Trophoblast cell (in vitro differentiated cells and primary cell): ENCODE measurements around the gene DNMBP.

Source experiments
- DNase-seq, 2 donors: peaks; one replicate each; pipeline ENCODE4 v3.0.0-alpha.2; 2016
- H2AFZ ChIP-seq: 2 replicates; pipeline ENCODE4 v1.6.1; 2013; ENCODE audit warnings: low read length, moderate library complexity, mild to moderate bottlenecking; ENCODE audit not compliant: insufficient read depth, poor library complexity
- H2AK5ac ChIP-seq: 2 replicates; pipeline ENCODE4 v1.6.1; 2013; ENCODE audit warnings: mild to moderate bottlenecking, low read length
- H2BK120ac ChIP-seq: 2 replicates; pipeline ENCODE4 v1.6.1; 2013; ENCODE audit warnings: low read length, mild to moderate bottlenecking, moderate library complexity; ENCODE audit not compliant: insufficient read depth, poor library complexity
- H2BK12ac ChIP-seq: 2 replicates; pipeline ENCODE4 v1.6.1; 2013; ENCODE audit warnings: mild to moderate bottlenecking, low read length, moderate library complexity
- H2BK5ac ChIP-seq: 2 replicates; pipeline ENCODE4 v1.6.1; 2013; ENCODE audit warnings: low read length, low read depth, moderate library complexity, mild to moderate bottlenecking; ENCODE audit not compliant: poor library complexity
- H3K14ac ChIP-seq: 2 replicates; pipeline ENCODE4 v1.6.1; 2013; ENCODE audit warnings: mild to moderate bottlenecking, low read length
- H3K18ac ChIP-seq: 2 replicates; pipeline ENCODE4 v1.6.1; 2013; ENCODE audit warnings: mild to moderate bottlenecking, low read length
- H3K23ac ChIP-seq: 2 replicates; pipeline ENCODE4 v1.6.1; 2013; ENCODE audit warnings: low read length
- H3K27ac ChIP-seq: 2 replicates; pipeline ENCODE4 v1.5.1; 2013; ENCODE audit warnings: low read depth, mild to moderate bottlenecking, inconsistent platforms, low read length, moderate library complexity
- H3K27me3 ChIP-seq: 2 replicates; pipeline ENCODE4 v1.6.1; 2013; ENCODE audit warnings: inconsistent platforms, mild to moderate bottlenecking, low read length, moderate library complexity; ENCODE audit not compliant: insufficient read depth
- H3K36me3 ChIP-seq, 2 experiments: 1 replicate in 1 of 2; 2 replicates in 1 of 2; pipeline ENCODE4 v1.6.1; 2013; ENCODE audit warnings: low read length in 2 of 2, mild to moderate bottlenecking in 2 of 2, moderate library complexity in 1 of 2; ENCODE audit not compliant: insufficient read depth in 2 of 2, control insufficient read depth in 1 of 2
- H3K4ac ChIP-seq: 2 replicates; pipeline ENCODE4 v1.6.1; 2013; ENCODE audit warnings: low read depth, mild to moderate bottlenecking, low read length, moderate library complexity
- H3K4me1 ChIP-seq, 2 experiments: 1 replicate in 1 of 2; 2 replicates in 1 of 2; pipeline ENCODE4 v1.6.1; 2013; ENCODE audit warnings: low read length in 2 of 2, mild to moderate bottlenecking in 2 of 2, moderate library complexity in 1 of 2; ENCODE audit not compliant: insufficient read depth in 2 of 2, control insufficient read depth in 1 of 2
- H3K4me2 ChIP-seq: 2 replicates; pipeline ENCODE4 v1.6.1; 2013; ENCODE audit warnings: inconsistent platforms, mild to moderate bottlenecking, low read length, moderate library complexity
- H3K4me3 ChIP-seq: 2 replicates; pipeline ENCODE4 v1.5.1; 2013; ENCODE audit warnings: mild to moderate bottlenecking, low read depth, low read length, inconsistent platforms
- H3K79me1 ChIP-seq: one replicate; pipeline ENCODE4 v1.6.1; 2013; ENCODE audit warnings: low read length
- H3K79me2 ChIP-seq: 2 replicates; pipeline ENCODE4 v1.6.1; 2013; ENCODE audit warnings: low read length, mild to moderate bottlenecking; ENCODE audit not compliant: control insufficient read depth, insufficient read depth, poor library complexity
- H3K9ac ChIP-seq: 2 replicates; pipeline ENCODE4 v1.6.1; 2013; ENCODE audit warnings: mild to moderate bottlenecking, low read length
- H3K9me3 ChIP-seq: 2 replicates; pipeline ENCODE4 v1.6.1; 2013; ENCODE audit warnings: low read depth, mild to moderate bottlenecking, control low read depth, inconsistent platforms, low read length; ENCODE audit not compliant: insufficient read depth
- H4K12ac ChIP-seq: 2 replicates; pipeline ENCODE4 v1.6.1; 2013; ENCODE audit warnings: low read depth, mild to moderate bottlenecking, low read length, moderate library complexity
- H4K8ac ChIP-seq: 2 replicates; pipeline ENCODE4 v1.6.1; 2013; ENCODE audit warnings: low read depth, mild to moderate bottlenecking, low read length, moderate library complexity
- H4K91ac ChIP-seq: one replicate; pipeline ENCODE4 v1.6.1; 2013; ENCODE audit warnings: low read depth, mild to moderate bottlenecking, low read length, moderate library complexity
- WGBS: extraction: QIAGEN DNeasy Blood & Tissue Kit; methylation state at CpG from one replicate; pipeline ENCODE4 v1.1.7; 2013; ENCODE audit warnings: missing lambda C conversion rate; ENCODE audit not compliant: insufficient read length, insufficient coverage; ENCODE audit errors: extremely low coverage; 5-methylcytosine and 5-hydroxymethylcytosine counted together

Gene DNMBP

GRCh38 chr10:100046021-100046486 is 36.3 kb upstream of the DNMBP start:
- no peak overlapping the region for H3K18ac ChIP-seq
- no peak overlapping the region for H2AK5ac ChIP-seq
- no peaks in the 10 kb centered on the region for H3K79me2 ChIP-seq
- H3K9me3 ChIP-seq: no peaks in the 10 kb centered on the region
- no peak overlapping the region for H3K4me2 ChIP-seq
- H3K36me3 ChIP-seq: no peaks in the 10 kb centered on the region
- no peak overlapping the region for H2BK5ac ChIP-seq
- H3K4ac ChIP-seq: no peak overlapping the region
- H3K14ac ChIP-seq: no peak overlapping the region
- H3K27me3 ChIP-seq: no peaks in the 10 kb centered on the region
- no peak overlapping the region for H4K91ac ChIP-seq
- peaks cover 3 to 11% of the 10 kb centered on the region in 2 experiments for H3K4me1 ChIP-seq
- H3K79me1 ChIP-seq: peaks cover 3% of the 10 kb centered on the region
- H3K4me3 ChIP-seq: no peak overlapping the region
- H2BK120ac ChIP-seq: no peak overlapping the region
- H2BK12ac ChIP-seq: peak overlapping the region; percentile 97
- H3K27ac ChIP-seq: no peak overlapping the region
- peak overlapping the region; percentile 81 for H2AFZ ChIP-seq
- H3K9ac ChIP-seq: no peak overlapping the region
- H3K23ac ChIP-seq: no peak overlapping the region
- peak overlapping the region; percentile 79 for H4K8ac ChIP-seq
- peak; percentile 74 to 92 for DNase-seq
- H4K12ac ChIP-seq: no peak overlapping the region
- no CpG with 5 or more reads among the region's 7 CpGs for WGBS

- Histone ChIP-seq H3K27me3 (no peaks in the 10 kb centered on the region), H3K4me2 (no peak overlapping the region), H4K8ac (no peak overlapping the region), H3K23ac (no peak overlapping the region), H2BK120ac (no peak overlapping the region), H3K4ac (no peak overlapping the region), H3K18ac (no peak overlapping the region), H3K4me1 (peaks cover 3 to 11% of the 10 kb centered on the region in 2 experiments), H3K36me3 (no peaks in the 10 kb centered on the region), H2BK12ac (no peak overlapping the region), H3K14ac (no peak overlapping the region), H3K9ac (no peak overlapping the region), H2BK5ac (no peak overlapping the region), H2AFZ (no peak overlapping the region), H2AK5ac (no peak overlapping the region), H3K27ac (no peak overlapping the region), H4K12ac (no peak overlapping the region), H3K79me2 (no peaks in the 10 kb centered on the region), H3K9me3 (no peaks in the 10 kb centered on the region), H3K4me3 (no peak overlapping the region), H4K91ac (no peak overlapping the region), H3K79me1 (peaks cover 3% of the 10 kb centered on the region)
- DNase-seq: no peak
- WGBS: no CpG with 5 or more reads among the region's 2 CpGs
Measured at GRCh38 chr10:100045592-100045991, 35.8 kb upstream of the DNMBP start.

- no CpG with 5 or more reads among the region's 3 CpGs for WGBS
- H2BK5ac ChIP-seq: no peak overlapping the region
- H3K27me3 ChIP-seq: no peaks in the 10 kb centered on the region
- no peaks in the 10 kb centered on the region for H3K9me3 ChIP-seq
- no peak overlapping the region for H4K8ac ChIP-seq
- no peak for DNase-seq
- peaks cover 3% of the 10 kb centered on the region for H3K79me1 ChIP-seq
- no peak overlapping the region for H3K4me3 ChIP-seq
- H3K4ac ChIP-seq: no peak overlapping the region
- H3K4me1 ChIP-seq: peaks cover 3 to 13% of the 10 kb centered on the region in 2 experiments
- H3K9ac ChIP-seq: no peak overlapping the region
- H3K23ac ChIP-seq: no peak overlapping the region
- no peaks in the 10 kb centered on the region for H3K79me2 ChIP-seq
- H4K91ac ChIP-seq: peak overlapping the region; percentile 50
- H3K14ac ChIP-seq: peak overlapping the region; percentile 33
- H3K27ac ChIP-seq: peak overlapping the region; percentile 24
- no peak overlapping the region for H2AFZ ChIP-seq
- H2BK12ac ChIP-seq: peak overlapping the region; percentile 53
- peak overlapping the region; percentile 68 for H2BK120ac ChIP-seq
- no peak overlapping the region for H2AK5ac ChIP-seq
- H3K18ac ChIP-seq: no peak overlapping the region
- no peak overlapping the region for H4K12ac ChIP-seq
- H3K4me2 ChIP-seq: no peak overlapping the region
- H3K36me3 ChIP-seq: no peaks in the 10 kb centered on the region
Measured at GRCh38 chr10:100043796-100044195, 34.0 kb upstream of the DNMBP start.

DNA sequence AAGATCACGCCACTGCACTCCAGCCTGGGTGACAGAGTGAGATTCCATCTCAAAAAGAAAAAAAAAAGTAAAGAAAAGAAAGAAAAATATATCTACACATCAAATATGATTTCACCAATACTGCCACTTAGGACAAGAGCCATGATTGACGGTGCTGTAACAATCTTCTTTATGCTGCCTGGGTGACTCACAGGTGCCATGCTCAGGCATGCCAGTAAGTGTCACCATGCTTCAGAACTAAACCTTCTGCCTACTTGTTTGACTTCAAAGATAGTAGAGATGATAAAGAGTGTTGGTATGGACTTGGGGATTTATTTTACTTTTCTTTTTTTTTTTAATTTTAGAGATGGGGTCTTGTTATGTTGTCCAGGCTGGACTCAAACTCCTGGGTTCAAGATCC is 33.6 kb upstream of the DNMBP start:
- Histone ChIP-seq H3K27me3 (no peaks in the 10 kb centered on the region), H2BK12ac (peak overlapping the region; percentile 53)
- no CpG with 5 or more reads among the region's 2 CpGs for WGBS

More for the DNA sequence above, 33.6 kb upstream of the DNMBP start:
- H3K18ac ChIP-seq: no peak overlapping the region
- no peaks in the 10 kb centered on the region for H3K79me2 ChIP-seq
- H3K4me3 ChIP-seq: no peak overlapping the region
- no peak overlapping the region for H4K8ac ChIP-seq
- H3K4me2 ChIP-seq: no peak overlapping the region
- no peak overlapping the region for H3K14ac ChIP-seq
- no peak overlapping the region for H2BK5ac ChIP-seq
- DNase-seq: no peak
- no peak overlapping the region for H2BK120ac ChIP-seq
- peaks cover 5 to 17% of the 10 kb centered on the region in 2 experiments for H3K4me1 ChIP-seq
- H4K91ac ChIP-seq: no peak overlapping the region
- no peak overlapping the region for H3K23ac ChIP-seq
- H3K27ac ChIP-seq: peak overlapping the region; percentile 24
- H2AFZ ChIP-seq: no peak overlapping the region
- no peak overlapping the region for H2AK5ac ChIP-seq
- H3K36me3 ChIP-seq: no peaks in the 10 kb centered on the region
- no peak overlapping the region for H3K9ac ChIP-seq
- H3K79me1 ChIP-seq: peaks cover 3% of the 10 kb centered on the region
- no peak overlapping the region for H3K4ac ChIP-seq
- H4K12ac ChIP-seq: no peak overlapping the region
- no peaks in the 10 kb centered on the region for H3K9me3 ChIP-seq
